ENCODE results near the gene SLC35F4. TPM values are rescaled to one million over a fixed set of nuclear protein-coding genes. Genes with fewer than 3 reads are reported as not detected.

SLC35F4 gene
- total and polyA plus RNA-seq, 2 of the 8 experiments (the other 6 are each of a cell fraction or from before 2014, with no cell fraction given): not detected

DNA sequence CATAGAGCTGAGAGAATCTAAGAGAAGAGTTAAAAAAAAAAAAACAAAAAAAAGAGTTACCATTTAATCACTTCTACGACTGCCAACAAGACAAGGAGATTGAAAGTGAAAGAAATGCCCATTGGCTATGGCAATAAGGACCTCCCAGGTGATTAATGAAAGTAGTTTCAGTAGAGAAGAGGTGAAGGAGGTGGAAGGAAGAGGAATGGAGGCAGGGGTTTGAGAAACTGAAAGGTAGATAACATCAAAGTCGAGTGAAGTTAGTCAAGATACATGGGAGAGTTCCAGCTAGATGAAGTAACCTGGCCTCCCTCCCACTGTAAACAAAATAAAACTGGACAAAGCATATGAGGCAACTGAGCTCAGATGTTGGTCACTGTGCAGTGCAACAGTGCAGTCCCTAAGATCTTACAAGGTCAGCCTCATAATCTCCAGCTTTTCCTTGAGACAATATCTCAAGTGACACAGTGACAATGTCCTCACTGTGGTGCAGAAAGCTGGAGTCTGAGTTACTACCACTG, 254.3 kb downstream of the SLC35F4 start:
- H3K18ac ChIP-seq (ENCODE audit: extremely low read depth, low read length): no peak overlapping the region
- CTCF ChIA-PET (ENCODE audit: partially characterized antibody): interaction anchor here (0.8 to 2.2 kb wide), 5 partner anchors 8 to 81 kb away, joined by 3 to 6 read pairs (median 3); no protein-coding TSS in a partner anchor
- no peak overlapping the region for H3K4ac ChIP-seq (replicated peaks; ENCODE audit: insufficient read length, low read depth, low read length)
- no peak overlapping the region for H4K8ac ChIP-seq (ENCODE audit: extremely low read depth, insufficient read depth, low read length)
- H4K20me1 ChIP-seq (replicated peaks in 1 of 2; ENCODE audit: control insufficient read depth in 1 of 2, insufficient read depth in 2 of 2, low read length in 2 of 2): no peaks in the 10 kb centered on the region
- H3K79me2 ChIP-seq (ENCODE audit: control insufficient read depth in 1 of 2, insufficient read depth in 2 of 2, low read length in 2 of 2): no peaks in the 10 kb centered on the region
- no peaks in the 10 kb centered on the region for H3K4me1 ChIP-seq (replicated peaks in 1 of 4; ENCODE audit: control insufficient read depth in 3 of 4, insufficient read depth in 4 of 4, low read length in 3 of 4)
- peaks cover 0 to 1% (median 0%) of the 10 kb centered on the region in 4 experiments; a peak in 2 of 7 replicates for H3K27me3 ChIP-seq (replicated peaks in 1 of 4; ENCODE audit: control insufficient read depth in 3 of 4, extremely low read depth in 1 of 4, insufficient read depth in 3 of 4, low read length in 3 of 4)
- H4K91ac ChIP-seq (replicated peaks; ENCODE audit: insufficient read length, low read length): no peak overlapping the region
- no peaks in the 10 kb centered on the region for H3K79me1 ChIP-seq (ENCODE audit: low read depth, low read length)
- WGBS, 2 experiments (ENCODE audit: extremely low coverage in 1 of 2, insufficient coverage in 1 of 2, insufficient read length in 1 of 2, insufficient replicate concordance in 2 of 2, low coverage in 1 of 2, low lambda C conversion rate in 2 of 2, missing lambda C conversion rate in 1 of 2): 93% methylated on average over 2 of the region's 2 CpGs; no CpG with 5 or more reads in 1 of the 2 experiments
- no peak overlapping the region for H3K23ac ChIP-seq (ENCODE audit: insufficient read length)
- no peak overlapping the region for H3K9ac ChIP-seq (replicated peaks in 1 of 4; ENCODE audit: extremely low read depth in 1 of 4, low read depth in 3 of 4, low read length in 3 of 4)
- H2AFZ ChIP-seq (ENCODE audit: low read length): no peak overlapping the region
- no peak overlapping the region for H4K5ac ChIP-seq (ENCODE audit: insufficient read length, low read depth, low read length)
- no peaks in the 10 kb centered on the region for H3K23me2 ChIP-seq (ENCODE audit: low read depth, low read length)
- H2BK120ac ChIP-seq (replicated peaks; ENCODE audit: low read depth, low read length): no peak overlapping the region
- H3K4me3 ChIP-seq (ENCODE audit: extremely low read depth in 1 of 4, insufficient read depth in 2 of 4, low read depth in 3 of 4, low read length in 4 of 4): no peak overlapping the region
- no peaks in the 10 kb centered on the region for H3K36me3 ChIP-seq (ENCODE audit: control insufficient read depth in 2 of 4, insufficient read depth in 4 of 4, low read length in 3 of 4)
- H3K27ac ChIP-seq (ENCODE audit: low read depth, low read length): no peak overlapping the region
- H3K4me2 ChIP-seq (ENCODE audit: insufficient read depth in 1 of 2, low read depth in 2 of 2, low read length in 2 of 2): no peak overlapping the region
- H3K9me3 ChIP-seq (ENCODE audit: insufficient read depth in 2 of 2, low read depth in 1 of 2, low read length in 1 of 2): no peaks in the 10 kb centered on the region
- DNase-seq (ENCODE audit: low read depth in 1 of 2, low spot score in 2 of 2) (no peak), FAIRE-seq (no peak)
- no peak overlapping the region for H2BK20ac ChIP-seq (ENCODE audit: low read length)
- H2BK5ac ChIP-seq (ENCODE audit: low read depth, low read length): no peak overlapping the region
- H2BK12ac ChIP-seq (ENCODE audit: low read depth, low read length): no peak overlapping the region
- no peak overlapping the region for H3K14ac ChIP-seq (ENCODE audit: insufficient read length)
- no peak overlapping the region for H2AK5ac ChIP-seq (ENCODE audit: low read depth, low read length)
- POLR2A ChIA-PET (ENCODE audit: partially characterized antibody): no interaction called here
- no peak overlapping the region for H2BK15ac ChIP-seq (ENCODE audit: low read length)
- H3K56ac ChIP-seq (replicated peaks; ENCODE audit: insufficient read length, low read depth, low read length): no peak overlapping the region
- no peak for TF ChIP-seq HDAC2 (IDR thresholded peaks at IDR 0.05; ENCODE audit: borderline replicate concordance in 1 of 2, low read depth in 2 of 2, low read length in 2 of 2)
- TF ChIP-seq ASH2L (IDR thresholded peaks at IDR 0.05; ENCODE audit: low read length): no peak
- no peak for TF ChIP-seq FOSL1 (IDR thresholded peaks at IDR 0.05; ENCODE audit: insufficient read depth, low read depth, low read length)
- TF ChIP-seq, protein P1, sequence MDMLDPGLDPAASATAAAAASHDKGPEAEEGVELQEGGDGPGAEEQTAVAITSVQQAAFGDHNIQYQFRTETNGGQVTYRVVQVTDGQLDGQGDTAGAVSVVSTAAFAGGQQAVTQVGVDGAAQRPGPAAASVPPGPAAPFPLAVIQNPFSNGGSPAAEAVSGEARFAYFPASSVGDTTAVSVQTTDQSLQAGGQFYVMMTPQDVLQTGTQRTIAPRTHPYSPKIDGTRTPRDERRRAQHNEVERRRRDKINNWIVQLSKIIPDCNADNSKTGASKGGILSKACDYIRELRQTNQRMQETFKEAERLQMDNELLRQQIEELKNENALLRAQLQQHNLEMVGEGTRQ (IDR thresholded peaks at IDR 0.05; ENCODE audit: low read length): no peak
- no peak for TF ChIP-seq CBX8 (IDR thresholded peaks at IDR 0.05; ENCODE audit: borderline replicate concordance, low read depth, low read length)
- no peak for TF ChIP-seq EP300 (IDR thresholded peaks at IDR 0.05; ENCODE audit: borderline replicate concordance in 1 of 2, low read depth in 2 of 2, low read length in 2 of 2)
- no peak for TF ChIP-seq SIRT6 (IDR thresholded peaks at IDR 0.05; ENCODE audit: low read length)
- no peak for TF ChIP-seq CEBPB (IDR thresholded peaks at IDR 0.05; ENCODE audit: low read depth, low read length)
- no peak for TF ChIP-seq KDM4A (IDR thresholded peaks at IDR 0.05; ENCODE audit: low read depth, low read length, severe bottlenecking)
- TF ChIP-seq YY1 (IDR thresholded peaks at IDR 0.05; ENCODE audit: low read depth, low read length): no peak
- no peak for TF ChIP-seq HDAC6 (IDR thresholded peaks at IDR 0.05; ENCODE audit: low read depth, low read length)
- TF ChIP-seq POLR2A (IDR thresholded peaks at IDR 0.05; ENCODE audit: control extremely low read depth in 1 of 2, low read depth in 2 of 2, low read length in 2 of 2): no peak
- TF ChIP-seq NRF1 (IDR thresholded peaks at IDR 0.05; ENCODE audit: low read depth, low read length): no peak
- no peak for TF ChIP-seq TBP (IDR thresholded peaks at IDR 0.05; ENCODE audit: low read depth, low read length)
